Omental fat pad (tissue), 4 donors: ENCODE results near the gene CLN3. TPM values are rescaled to one million over a fixed set of nuclear protein-coding genes. Genes with fewer than 3 reads are reported as not detected.
"Not testable (repeated sequence)": the region's sequence is repeated elsewhere in the genome, so short reads cannot be mapped to it uniquely, and the experiment has no call there.

Experiments used
- ATAC-seq: fragments of 150-250 bp; one replicate; pipeline ENCODE4 v1.9.1; 2016; ENCODE audit warnings: mild to moderate bottlenecking, moderate library complexity; ENCODE audit not compliant: low FRiP score
- DNase-seq: peaks from one replicate; pipeline ENCODE4 v3.0.0-alpha.2; 2019; ENCODE audit warnings: low spot score
- CTCF ChIP-seq, 3 donors: fragments of 450-650 bp; IDR thresholded peaks; one replicate each; pipeline ENCODE4 v1.5.1; 2016 to 2017; ENCODE audit warnings: antibody characterized with exemption in 3 of 3, mild to moderate bottlenecking in 3 of 3, moderate library complexity in 2 of 3
- total RNA-seq, 4 donors: library from RNA; depleted of rRNA; stranded (reverse); fragments of >200 nt; gene quantifications; one replicate each; pipeline ENCODE4 v1.1.0, GENCODE V29; 2016

Gene CLN3
- total RNA-seq, 4 donors from 2014 or later: 20.1 to 28.9 (median 24.9) TPM

- ATAC-seq (no peak), DNase-seq (no peak)
- TF ChIP-seq CTCF (IDR thresholded peaks at IDR 0.05): no peak
These were observed 41.2 kb upstream of the CLN3 start for GRCh38 chr16:28532940-28533647.

- ATAC-seq (peak; percentile 72), DNase-seq (no peak)
These were observed 40.2 kb upstream of the CLN3 start for GRCh38 chr16:28531777-28532744.

GRCh38 chr16:28529124-28529523, 37.2 kb upstream of the CLN3 start:
- ATAC-seq: no peak
- no peak for DNase-seq
- no peak for TF ChIP-seq CTCF (IDR thresholded peaks at IDR 0.05)

More at GRCh38 chr16:28531777-28532744, 40.2 kb upstream of the CLN3 start:
- no peak for TF ChIP-seq CTCF (IDR thresholded peaks at IDR 0.05)

GRCh38 chr16:28528463-28528867, 36.6 kb upstream of the CLN3 start:
- no peak for TF ChIP-seq CTCF (IDR thresholded peaks at IDR 0.05)
- DNase-seq (no peak), ATAC-seq (no peak)

- no peak for ATAC-seq
- no peak for DNase-seq
- TF ChIP-seq CTCF (IDR thresholded peaks at IDR 0.05): no peak
These were observed 36.1 kb upstream of the CLN3 start for GRCh38 chr16:28527985-28528384.

- not testable (repeated sequence) for DNase-seq, ATAC-seq
These were observed 35.4 kb upstream of the CLN3 start for GRCh38 chr16:28527100-28527785.
